NT2/D1 (cell line): ENCODE measurements around the gene ANKS6.

ENCODE experiments used
- SUZ12 ChIP-seq: IDR thresholded peaks from 2 replicates; pipeline ENCODE4 v1.6.1; 2011; ENCODE audit not compliant: insufficient read length, insufficient read depth; ENCODE audit errors: extremely low read depth
- YY1 ChIP-seq: IDR thresholded peaks from 2 replicates; pipeline ENCODE4 v1.6.1; 2011; ENCODE audit not compliant: insufficient read length, insufficient read depth
- ZNF274 ChIP-seq: IDR thresholded peaks from 2 replicates; pipeline ENCODE4 v1.6.1; 2011; ENCODE audit warnings: mild to moderate bottlenecking, low read depth, low read length

GRCh38 chr9:98686961-98687855 lies 109.1 kb downstream of the ANKS6 start:
- TF ChIP-seq ZNF274 (no peak), SUZ12 (no peak), YY1 (no peak)
